Stimulated activated CD4-positive, alpha-beta T cell treated with anti-CD3 and anti-CD28 coated beads, Interleukin-15, amount 100 ng/mL, for 24 hours (primary cell): Measurements from ENCODE around the gene ZMYND8.
A peak's percentile ranks its signal among the peaks of the same experiment; 100 is the strongest.

Experiments used
- DNase-seq: peaks from one replicate; pipeline ENCODE4 v3.0.0-alpha.2; 2020

ZMYND8 gene

DNA sequence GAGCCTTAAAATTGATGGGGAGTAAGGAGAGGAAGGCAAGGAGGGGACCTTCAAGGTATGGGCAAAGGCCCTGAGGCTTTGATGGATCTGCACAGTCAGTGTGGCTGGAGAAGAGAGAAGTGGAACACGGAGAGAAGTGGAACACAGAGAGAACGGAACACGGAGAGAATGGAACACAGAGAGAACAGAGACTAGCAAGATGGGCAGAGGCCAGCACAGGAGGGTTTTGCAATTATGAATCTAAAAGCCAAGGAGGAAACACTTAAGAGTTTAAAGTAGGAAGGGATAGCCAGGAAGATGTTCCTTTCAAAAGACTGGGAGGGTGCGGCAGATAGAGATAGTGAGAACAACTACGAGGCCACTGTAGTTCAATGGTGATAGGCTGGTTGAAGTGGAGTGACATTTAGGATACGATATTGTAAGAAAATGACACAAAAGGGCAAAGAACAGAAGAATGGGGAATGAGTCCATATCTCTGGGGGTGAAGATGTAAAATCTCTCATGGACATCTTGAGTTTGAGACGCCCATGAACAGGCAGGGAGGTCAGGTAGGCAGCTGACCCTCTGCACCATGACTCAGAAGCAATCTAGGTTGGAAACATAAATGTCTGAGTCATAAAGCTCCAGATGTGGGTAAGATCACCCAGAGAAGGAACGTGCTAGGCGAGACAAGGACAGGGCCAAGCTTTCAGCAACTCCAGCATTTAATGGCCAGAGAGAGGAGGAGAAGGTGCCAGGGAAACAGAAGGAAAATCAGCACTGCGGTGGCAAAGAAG, 25.4 kb downstream of the ZMYND8 start:
- DNase-seq, result no peak

DNA sequence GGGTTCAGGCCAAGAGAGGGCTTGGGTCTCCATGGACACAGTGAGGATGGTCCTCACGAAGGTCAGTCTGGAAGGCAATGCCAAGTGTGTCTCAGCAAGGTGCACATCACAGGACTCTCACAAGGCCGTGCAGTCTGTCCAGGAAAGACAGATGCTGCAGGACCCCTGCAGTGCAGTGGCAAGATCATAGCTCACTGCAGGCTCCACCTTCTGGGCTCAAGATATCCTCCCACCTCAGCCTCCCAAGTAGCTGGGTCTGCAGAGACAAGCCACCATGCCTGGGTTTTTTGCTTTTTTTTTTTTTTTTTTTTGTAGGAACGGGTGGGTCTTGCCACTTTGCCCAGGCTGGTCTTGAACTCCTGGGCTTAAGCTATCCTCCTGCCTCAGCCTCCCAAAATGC, 26.4 kb downstream of the ZMYND8 start:
- no peak for DNase-seq

DNA sequence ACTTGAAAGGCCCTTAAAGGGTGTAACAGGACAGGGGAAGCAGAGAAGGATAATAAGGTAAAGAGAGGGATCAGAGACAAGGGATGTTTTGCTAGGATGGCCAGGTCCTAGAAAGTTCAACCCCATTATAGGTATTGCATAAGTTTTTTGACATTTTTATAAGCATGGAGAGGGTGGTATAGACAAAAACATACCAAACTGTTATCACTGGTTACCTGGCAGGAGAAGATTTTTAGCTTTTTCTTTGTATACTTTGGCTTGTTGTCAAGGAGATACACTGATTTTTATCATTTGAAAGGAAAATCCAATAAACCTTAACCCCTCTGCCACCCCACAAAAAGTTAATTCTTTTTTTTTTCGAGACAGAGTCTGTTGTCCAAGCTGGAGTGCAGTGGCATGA, 28.4 kb downstream of the ZMYND8 start:
- no peak for DNase-seq

DNA sequence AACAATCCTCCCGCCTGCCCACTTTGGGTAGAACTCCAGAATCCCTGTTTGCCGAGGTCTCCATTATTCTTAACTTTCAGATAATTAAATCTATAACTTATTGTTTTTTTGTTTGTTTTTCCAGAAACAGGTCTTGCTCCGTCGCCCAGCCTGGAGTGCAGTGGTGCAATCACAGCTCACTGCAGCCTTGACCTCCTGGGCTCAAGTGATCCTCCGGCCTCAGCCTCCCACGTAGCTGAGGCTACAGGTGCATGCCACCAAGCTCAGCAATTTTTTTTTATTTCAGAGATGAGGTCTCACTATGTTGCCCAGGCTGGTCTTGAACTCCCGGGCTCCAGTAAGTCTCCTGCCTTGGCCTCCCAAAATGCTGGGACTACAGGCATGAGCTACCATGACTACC, 28.8 kb downstream of the ZMYND8 start:
- no peak for DNase-seq

DNA sequence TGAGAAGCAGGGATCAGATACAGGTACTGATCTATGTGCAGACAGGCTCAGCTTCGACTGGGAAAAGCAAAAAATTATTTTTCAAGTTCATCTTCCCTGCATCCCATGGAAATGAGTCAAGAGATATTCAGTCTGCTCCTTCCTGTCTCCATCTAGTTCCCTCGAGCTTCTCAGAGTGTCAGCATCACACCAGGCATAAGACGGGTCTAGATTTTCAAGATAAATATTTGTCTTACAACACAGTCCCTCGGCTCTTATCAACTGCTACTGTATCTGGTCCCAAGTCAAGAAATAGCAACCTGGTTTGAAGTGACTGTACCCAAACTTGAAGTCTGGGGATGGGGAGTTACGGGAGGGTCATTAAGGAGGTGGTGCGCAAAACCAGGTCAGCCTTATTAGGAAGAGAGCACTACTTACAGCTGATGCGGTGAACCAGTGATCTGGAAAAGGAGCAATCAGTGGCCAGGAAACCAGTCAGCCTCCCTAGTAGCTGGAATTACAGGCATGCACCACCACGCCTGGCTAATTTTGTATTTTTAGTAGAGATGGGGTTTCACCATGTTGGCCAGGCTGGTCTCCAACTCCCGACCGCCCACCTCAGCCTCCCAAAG, 29.7 kb downstream of the ZMYND8 start:
- no peak for DNase-seq

DNA sequence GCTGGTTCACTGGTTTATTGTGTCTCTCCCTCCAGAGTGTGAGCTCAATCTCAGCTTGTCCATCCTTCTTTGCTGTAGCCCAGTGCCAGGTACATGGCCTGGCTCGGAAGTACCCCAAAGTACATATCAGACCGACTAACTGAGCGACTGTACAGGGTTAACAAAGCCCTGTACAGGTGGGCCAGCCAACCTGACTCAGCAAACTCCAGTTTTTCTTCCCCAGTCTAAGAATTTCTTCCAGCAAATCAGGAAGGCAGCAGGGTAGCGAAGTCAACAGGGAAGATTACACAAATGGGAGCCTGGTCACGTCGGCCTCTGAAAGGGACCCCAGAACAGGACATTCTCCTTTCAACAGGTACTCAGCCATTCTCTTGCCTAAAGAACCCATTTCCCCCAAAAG, 31.3 kb downstream of the ZMYND8 start:
- DNase-seq, result no peak

DNA sequence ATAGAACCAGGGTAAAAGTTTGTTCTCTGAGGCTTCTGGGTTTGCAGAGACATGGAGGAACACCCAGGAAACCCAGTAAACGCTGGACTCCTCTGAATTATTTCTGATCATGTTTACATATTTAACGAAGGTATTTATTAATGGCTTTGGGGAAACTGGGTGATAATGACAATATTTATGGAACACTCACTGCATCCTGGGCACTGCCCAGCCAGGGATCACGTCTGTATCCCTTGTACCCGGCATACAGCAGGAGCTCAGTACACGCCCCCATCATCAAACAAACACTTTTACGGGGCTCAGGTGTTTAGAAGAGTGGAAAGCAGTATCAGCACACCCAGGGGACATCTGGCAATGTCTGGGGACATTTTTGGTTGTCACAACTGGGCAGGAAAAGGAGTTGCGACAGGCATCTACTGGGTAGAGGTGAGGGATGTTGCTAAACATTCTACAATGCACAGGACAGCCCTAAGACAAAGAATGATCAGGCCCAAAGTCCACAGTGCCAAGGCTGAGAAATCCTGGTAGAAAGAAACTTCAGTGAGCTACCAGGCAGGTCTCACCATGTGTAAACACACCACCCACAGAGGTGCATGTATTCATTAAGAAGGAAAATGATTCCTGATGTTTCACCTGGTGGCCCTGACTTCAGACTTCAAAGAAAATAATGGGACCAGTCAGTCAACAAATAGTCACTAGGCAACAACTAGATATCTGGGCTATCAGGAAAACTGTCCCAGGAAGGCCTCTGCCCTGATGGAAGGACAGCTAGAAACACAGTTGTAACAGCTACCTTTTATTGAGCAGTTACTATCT, 35.3 kb downstream of the ZMYND8 start:
- no peak for DNase-seq

DNA sequence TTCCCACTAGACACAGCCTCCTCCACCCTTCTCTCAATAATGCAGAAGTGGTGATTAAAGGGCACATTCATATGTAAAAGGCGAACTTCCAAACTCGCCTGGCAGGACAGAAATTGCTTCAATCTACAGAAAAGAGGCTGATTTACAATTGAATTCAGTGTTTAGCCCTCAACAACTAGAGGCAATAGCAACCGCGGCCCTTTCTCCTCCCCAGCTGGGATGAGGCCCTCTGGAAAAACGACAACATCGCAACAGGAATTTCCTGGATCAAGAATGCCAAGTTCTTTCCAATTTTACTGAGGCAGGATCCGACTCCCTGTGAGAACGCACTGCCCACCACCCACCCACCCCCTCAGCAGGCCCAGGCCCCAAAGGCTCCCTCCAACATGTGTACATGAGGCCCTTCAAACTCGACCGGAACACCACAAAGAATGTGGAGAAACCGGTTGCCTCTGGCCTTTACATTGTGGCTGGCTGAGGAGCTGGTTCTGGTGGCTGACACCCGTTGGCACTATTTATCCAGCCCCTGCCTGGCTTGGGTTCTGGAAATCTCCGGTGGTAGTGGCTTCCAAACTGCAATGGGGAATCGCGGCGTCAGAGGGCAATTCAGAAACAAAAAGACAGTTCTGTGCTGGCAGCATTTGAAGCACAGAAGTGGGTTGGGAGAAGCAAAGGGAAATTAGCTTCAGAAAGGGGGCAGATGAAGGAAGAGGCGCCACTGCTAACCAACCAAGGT, 36.8 kb downstream of the ZMYND8 start:
- DNase-seq, result no peak

DNA sequence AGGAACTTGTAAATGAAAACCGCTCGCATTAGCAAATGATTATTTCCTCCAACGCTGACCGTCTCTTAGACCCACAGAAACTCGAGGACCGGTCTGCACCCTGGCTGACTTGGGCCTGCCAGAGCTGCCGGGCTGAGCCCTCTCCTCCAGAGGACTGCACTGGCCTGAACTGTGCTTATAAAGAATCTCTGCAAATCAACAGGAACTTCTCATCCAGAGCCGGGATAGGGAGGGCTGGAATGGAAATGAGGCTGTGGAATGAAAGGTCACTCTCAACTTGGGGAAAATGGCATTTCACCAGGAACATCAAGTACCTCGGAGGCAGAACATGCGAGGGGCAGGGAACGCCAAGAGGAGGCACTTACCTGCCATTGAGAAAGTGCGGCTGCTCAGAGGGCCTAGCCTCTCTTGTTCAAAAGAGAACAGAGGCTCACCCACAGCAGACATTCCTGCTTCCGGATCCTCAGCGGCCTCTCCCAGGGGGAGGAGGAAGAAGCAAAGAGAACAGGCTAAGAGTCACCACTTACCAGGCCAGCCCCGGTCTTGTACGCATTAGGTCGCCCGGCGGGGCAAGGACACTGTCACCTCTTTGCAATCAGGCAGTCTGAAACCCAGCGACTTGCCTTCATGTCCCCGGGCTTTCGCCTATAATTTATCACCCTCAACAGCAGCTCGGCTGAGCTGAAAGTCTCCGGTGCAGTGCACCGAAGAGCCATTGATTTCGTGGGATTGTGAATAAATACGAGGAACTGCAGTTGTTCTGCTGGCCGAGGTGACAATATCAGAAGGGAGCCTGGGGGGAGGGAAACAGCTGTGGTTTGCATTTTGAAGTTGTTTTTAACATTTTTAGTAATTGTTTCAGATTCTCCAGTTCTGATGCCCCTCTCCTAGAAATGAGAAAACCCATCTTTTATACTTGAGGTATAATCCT, 37.6 kb downstream of the ZMYND8 start:
- peak; percentile 13 for DNase-seq

DNA sequence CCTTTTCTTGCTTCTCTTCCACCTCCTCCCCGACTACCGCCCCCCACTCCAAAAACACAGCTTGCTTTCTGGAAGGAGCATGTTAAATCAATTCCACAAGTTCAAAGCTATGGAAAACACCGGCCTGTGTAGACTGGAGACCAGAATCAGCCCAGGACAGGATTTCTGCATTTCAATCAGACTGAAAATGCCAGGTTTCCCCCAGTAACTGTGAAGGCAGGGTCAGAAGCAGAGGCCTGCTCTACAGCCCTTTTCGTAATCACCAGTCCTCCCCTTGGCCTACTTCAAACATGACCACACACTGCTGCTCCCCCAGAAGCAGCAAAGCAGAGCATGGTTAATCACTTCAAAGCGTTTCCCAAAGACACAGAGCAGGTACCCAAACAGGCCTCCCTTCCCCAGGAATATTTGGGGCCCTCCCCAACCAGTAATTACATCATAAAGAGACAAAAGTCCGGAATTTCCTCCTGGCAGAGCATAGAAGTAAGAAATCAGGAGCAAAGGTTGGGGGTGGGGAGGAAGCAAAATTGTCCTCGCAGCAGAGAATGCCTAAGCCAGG, 38.4 kb downstream of the ZMYND8 start:
- no peak for DNase-seq

DNA sequence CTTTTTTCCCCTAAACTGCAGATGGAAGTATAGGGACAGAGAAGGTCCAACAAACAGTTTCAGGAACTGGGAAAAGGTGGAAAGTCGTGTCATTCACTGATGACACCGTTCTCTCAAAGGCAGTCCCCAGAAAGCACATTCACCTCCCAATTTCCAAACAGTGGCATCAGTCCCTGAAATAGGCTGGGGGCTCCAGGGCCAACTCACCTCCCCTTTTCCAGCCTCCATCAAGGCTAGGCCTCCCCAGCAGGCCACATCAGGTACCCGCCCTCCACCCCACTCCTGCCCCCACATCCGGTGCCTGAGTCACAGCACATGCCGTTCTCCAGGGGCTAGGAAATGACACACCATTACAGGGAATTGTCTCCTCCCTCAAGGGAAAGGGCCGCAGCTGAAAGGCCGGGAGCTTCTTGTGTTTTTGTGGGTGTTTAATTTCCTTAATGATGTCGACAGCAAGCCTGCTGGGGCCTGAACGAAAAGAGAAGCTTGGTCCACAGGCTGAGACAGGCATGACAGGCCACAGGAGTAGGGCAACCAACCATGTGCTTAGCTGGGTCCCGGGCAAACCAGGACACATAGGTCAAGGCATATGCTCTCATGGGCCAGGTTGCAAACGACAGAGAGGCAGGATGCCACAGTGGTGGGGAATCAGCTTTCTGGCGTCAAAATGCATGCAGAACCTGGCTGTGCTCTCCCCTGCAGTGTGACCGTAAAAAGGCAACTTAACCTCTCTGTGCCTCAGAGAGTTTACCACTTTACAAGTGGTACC, 39.2 kb downstream of the ZMYND8 start:
- peak; percentile 78 for DNase-seq

DNA sequence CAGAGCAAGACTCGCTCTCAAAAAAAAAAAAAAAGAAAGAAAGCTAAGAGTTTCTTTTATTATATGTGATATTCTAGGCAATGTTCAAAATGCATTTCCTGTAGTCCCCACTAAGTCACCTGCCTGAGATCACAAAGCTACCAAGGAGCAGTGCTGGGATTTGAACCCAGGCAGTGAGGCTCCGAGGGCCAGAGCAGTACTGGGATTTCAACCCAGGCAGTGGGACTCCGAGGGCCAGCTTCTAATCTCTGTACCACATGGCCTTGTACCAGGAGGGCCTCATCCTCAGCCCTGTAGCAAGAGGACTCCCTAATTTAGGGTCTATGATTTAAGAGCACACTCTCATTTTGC, 39.7 kb downstream of the ZMYND8 start:
- no peak for DNase-seq

DNA sequence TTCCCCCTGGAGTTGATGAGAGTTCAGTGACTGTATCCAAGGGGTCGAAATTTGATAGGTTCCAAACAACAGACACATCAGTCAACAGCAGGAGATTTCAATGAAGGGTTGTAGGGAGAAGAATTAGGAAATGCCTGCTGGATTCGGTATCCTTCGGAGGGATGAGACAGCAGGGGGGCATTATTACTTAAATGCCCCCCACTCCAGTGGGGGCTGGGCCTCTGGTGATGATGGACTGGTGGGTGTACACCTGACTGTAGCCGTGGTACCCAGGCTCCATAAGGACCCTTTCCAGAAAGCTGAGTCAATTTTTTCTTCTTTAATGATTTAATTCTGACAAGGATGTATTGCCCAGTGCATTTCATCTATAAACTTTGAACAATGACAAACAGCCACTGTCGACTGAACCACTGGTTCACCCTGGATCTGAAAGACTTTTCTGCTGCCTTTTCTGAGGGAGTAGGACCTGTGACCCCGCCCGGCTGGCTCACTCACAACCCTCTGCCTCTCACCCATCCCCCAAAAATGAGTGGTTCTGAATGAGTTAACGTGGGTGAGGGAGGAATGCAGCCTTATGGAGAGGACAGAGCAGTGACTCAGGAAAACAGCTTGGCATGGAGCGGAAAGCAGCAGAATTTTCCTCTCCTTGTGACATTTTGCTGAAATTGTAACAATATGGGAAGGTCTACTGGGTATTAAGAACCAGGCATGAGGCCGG, 41.0 kb downstream of the ZMYND8 start:
- no peak for DNase-seq

DNA sequence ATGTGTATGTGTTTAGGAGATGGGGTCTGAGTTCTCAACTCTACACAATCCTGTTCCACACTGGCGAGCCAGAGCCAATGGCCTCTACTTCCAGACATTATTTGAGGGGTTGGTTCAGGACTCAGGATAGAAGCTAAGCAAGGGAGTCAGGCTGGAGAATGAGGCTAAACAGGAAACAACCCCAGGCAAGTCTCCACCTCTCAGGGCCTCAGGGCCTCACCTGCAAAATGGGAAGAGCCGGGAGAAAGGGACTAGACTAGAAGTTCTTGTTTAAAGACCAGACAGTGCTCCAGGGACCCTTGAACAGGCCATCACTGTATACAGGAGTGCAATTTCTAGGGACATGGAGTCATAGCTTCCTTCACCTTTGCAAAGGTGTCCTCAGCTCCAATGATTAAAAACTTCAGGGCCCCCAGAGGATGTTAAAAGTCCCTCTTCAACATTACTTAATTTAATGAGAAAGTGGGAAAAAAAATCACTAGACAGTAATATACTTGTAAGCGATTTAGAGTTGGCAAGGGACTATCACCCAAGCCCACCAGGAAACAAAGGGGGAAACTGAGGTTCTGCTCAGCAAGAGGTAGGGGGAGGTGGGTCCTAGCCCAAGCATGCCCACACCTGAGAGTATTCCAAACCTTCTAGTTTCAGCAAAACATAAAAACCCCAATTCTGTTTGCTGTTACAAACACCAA, 41.7 kb downstream of the ZMYND8 start:
- DNase-seq, result no peak

DNA sequence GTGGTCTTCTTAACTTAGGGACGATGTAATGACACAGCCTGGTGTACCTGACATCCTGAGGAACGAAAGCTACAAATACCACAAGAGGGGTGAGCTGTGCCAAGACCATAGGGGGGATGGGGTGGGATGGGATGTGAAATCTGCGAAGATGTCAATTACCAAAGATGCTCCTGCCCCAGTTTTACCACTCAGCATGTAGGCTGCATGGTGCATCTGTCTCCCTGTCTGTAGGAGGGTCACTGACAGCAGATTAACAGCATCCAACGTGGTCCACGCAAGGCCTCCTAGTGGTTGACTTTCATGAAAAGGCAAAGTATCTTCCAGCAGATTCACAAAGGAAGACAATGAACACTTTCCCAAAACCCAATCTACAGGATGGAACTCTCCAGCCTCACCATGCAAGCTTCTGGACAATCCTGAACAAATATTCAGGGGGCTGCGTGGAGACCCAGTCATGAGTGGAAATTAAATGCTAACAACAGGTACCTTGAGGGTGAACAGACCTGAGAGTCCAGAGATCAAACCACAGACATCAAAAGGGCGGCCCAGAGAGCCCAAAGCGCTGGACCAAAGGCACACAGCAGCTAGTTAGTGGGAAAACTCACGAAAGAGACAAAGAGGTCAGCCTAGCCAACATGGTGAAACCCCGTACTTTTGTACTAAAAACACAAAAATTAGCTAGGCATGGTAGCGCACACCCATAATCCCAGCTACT, 44.4 kb downstream of the ZMYND8 start:
- no peak for DNase-seq

DNA sequence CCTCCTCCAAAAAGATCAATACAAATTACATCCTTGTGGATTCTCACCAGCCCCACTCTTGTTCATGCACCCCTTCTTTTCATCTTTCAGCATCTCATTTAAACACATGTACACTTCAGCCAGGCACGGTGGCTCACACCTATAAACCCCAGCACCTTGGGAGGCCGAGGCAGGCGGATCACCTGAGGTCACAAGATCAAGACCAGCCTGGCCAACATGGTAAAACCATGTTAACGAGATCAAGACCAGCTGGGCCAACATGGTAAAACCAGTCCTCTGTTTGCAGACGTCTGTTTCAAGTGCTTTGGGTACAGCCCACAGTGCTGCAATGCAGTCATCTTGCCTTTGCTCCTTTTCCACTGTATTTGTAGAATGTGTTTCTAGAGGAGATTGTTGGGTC, 45.3 kb downstream of the ZMYND8 start:
- no peak for DNase-seq

DNA sequence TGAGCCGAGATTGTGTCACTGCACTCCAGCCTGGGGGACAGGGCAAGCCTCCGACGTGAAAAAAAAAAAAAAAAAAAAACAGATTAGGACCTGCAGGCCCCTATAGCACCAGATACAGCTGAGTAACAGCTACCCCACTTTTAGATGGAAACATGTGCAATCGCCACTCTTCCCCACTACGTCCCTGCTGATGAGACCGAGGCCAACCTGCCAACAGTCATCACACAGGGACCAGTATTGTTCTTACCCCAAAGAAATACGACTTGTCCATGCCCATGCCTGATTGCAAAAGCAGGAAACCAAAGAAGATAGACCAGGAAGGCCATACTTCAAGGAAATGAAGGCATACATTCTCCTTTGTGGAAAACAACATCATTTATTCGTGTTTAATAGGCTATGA, 45.8 kb downstream of the ZMYND8 start:
- no peak for DNase-seq

DNA sequence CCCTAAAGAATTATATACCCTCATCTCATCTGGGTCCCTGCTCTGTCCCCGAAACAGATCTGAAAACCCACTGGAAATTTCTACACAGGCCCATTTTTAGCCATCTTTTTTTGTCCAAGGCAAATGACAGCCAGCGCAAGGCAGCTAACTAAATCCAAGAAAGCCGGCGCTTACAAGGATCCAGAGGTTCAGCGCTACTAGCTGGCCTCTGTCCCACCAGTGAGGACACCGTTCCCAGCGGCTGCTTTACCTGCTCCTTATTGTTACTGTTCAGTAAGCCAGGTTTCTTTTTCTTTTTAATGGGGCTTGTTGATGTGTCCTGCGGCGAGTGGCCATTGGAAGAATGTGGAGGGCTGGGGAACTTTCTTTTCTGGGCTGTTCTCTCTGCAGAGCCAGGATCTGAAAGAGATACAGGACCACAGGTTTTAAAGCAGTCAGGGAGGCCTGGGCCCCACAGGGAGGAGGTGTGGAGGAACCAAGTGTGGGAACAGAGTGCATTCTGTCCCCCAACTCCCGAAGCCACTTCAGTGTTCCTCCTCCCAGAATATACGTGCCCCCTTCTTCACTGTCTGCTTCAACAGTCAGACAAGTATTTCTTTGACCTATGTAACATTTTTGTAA, 46.6 kb downstream of the ZMYND8 start:
- no peak for DNase-seq

DNA sequence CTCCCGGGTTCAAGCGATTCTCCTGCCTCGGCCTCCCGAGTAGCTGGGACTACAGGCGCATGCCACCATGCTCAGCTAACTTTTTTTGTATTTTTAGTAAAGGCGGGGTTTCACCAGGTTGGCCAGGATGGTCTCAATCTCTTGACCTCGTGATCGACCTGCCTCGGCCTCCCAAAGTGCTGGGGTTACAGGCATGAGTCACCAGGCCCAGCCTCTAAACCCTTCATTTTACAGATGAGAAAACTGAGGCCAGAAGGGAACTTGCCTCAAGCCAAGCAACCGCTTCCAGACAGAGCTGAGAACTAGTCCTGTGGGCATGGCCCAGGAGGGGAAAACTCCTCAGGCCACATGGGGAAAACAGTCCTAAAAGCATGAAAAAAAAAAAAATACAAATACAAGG, 47.1 kb downstream of the ZMYND8 start:
- no peak for DNase-seq
